MM.1S (cell line): ENCODE measurements around the gene NR6A1.

ENCODE experiments used
- EZH2 ChIP-seq: fragments of 300-600 bp; sonication (generic); optimal IDR thresholded peaks from 2 replicates; pipeline ENCODE3; 2017; ENCODE audit warnings: low read depth, mild to moderate bottlenecking, antibody characterized with exemption, low read length, mixed read lengths
- TF ChIP-seq, protein P1 (sequence below): fragments of 300-600 bp; sonication (generic); IDR thresholded peaks from 2 replicates; pipeline ENCODE4 v1.5.1; 2016; ENCODE audit warnings: antibody characterized with exemption, low read length, mixed read lengths

GRCh38 chr9:124709292-124709690, 61.8 kb downstream of the NR6A1 start:
- no peak for TF ChIP-seq EZH2
- TF ChIP-seq, protein P1, sequence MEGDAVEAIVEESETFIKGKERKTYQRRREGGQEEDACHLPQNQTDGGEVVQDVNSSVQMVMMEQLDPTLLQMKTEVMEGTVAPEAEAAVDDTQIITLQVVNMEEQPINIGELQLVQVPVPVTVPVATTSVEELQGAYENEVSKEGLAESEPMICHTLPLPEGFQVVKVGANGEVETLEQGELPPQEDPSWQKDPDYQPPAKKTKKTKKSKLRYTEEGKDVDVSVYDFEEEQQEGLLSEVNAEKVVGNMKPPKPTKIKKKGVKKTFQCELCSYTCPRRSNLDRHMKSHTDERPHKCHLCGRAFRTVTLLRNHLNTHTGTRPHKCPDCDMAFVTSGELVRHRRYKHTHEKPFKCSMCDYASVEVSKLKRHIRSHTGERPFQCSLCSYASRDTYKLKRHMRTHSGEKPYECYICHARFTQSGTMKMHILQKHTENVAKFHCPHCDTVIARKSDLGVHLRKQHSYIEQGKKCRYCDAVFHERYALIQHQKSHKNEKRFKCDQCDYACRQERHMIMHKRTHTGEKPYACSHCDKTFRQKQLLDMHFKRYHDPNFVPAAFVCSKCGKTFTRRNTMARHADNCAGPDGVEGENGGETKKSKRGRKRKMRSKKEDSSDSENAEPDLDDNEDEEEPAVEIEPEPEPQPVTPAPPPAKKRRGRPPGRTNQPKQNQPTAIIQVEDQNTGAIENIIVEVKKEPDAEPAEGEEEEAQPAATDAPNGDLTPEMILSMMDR, result no peak
